ENCODE results near the gene COA1.

Gene COA1

GRCh38 chr7:43618073-43618472 lies 111.2 kb downstream of the COA1 start:
- H3K79me2 ChIP-seq (ENCODE audit: control insufficient read depth, low read length), result peaks cover 94% of the 10 kb centered on the region
- H3K4me1 ChIP-seq (ENCODE audit: control insufficient read depth, low read length), result peaks cover 57% of the 10 kb centered on the region
- TF ChIP-seq, protein P1, sequence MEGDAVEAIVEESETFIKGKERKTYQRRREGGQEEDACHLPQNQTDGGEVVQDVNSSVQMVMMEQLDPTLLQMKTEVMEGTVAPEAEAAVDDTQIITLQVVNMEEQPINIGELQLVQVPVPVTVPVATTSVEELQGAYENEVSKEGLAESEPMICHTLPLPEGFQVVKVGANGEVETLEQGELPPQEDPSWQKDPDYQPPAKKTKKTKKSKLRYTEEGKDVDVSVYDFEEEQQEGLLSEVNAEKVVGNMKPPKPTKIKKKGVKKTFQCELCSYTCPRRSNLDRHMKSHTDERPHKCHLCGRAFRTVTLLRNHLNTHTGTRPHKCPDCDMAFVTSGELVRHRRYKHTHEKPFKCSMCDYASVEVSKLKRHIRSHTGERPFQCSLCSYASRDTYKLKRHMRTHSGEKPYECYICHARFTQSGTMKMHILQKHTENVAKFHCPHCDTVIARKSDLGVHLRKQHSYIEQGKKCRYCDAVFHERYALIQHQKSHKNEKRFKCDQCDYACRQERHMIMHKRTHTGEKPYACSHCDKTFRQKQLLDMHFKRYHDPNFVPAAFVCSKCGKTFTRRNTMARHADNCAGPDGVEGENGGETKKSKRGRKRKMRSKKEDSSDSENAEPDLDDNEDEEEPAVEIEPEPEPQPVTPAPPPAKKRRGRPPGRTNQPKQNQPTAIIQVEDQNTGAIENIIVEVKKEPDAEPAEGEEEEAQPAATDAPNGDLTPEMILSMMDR (IDR thresholded peaks at IDR 0.05; ENCODE audit: low read depth, low read length, poor library complexity, severe bottlenecking), result no peak
- no peak for TF ChIP-seq EZH2phosphoT487 (IDR thresholded peaks at IDR 0.05; ENCODE audit: borderline replicate concordance, low read length)
- H3K36me3 ChIP-seq (ENCODE audit: control insufficient read depth, low read length), result peaks cover 91% of the 10 kb centered on the region
- no peaks in the 10 kb centered on the region for H3K9me3 ChIP-seq (ENCODE audit: control insufficient read depth, insufficient read depth, low read length)
- peaks cover 9% of the 10 kb centered on the region; the same call in 1 of the 2 replicates for H3F3A ChIP-seq (ENCODE audit: control insufficient read depth, insufficient read depth)
- no peaks in the 10 kb centered on the region for H3K9me2 ChIP-seq (replicated peaks; ENCODE audit: control insufficient read depth, low read length)
- H3K27ac ChIP-seq (ENCODE audit: low read depth, low read length), result no peak overlapping the region
- no peak overlapping the region for H3K4me3 ChIP-seq (ENCODE audit: low read length)
- no peak overlapping the region for H3K4me2 ChIP-seq (ENCODE audit: low read length)
- no peaks in the 10 kb centered on the region for H3K27me3 ChIP-seq (ENCODE audit: control insufficient read depth, low read length)
- H4K20me1 ChIP-seq (ENCODE audit: control insufficient read depth, insufficient read depth, low read depth, low read length), result 0 out of 2 replicates have a peak, but pooled peaks cover 5% of the 10 kb centered on the region

- peaks cover 94% of the 10 kb centered on the region for H3K79me2 ChIP-seq (ENCODE audit: control insufficient read depth, low read length)
- no peak overlapping the region for H3K4me3 ChIP-seq (ENCODE audit: low read length)
- peaks cover 92% of the 10 kb centered on the region for H3K36me3 ChIP-seq (ENCODE audit: control insufficient read depth, low read length)
- TF ChIP-seq EZH2phosphoT487 (IDR thresholded peaks at IDR 0.05; ENCODE audit: borderline replicate concordance, low read length), result no peak
- TF ChIP-seq, protein P1 (IDR thresholded peaks at IDR 0.05; ENCODE audit: low read depth, low read length, poor library complexity, severe bottlenecking), result no peak
- peaks cover 9% of the 10 kb centered on the region; the same call in 1 of the 2 replicates for H3F3A ChIP-seq (ENCODE audit: control insufficient read depth, insufficient read depth)
- H3K4me2 ChIP-seq (ENCODE audit: low read length), result no peak overlapping the region
- no peaks in the 10 kb centered on the region for H3K27me3 ChIP-seq (ENCODE audit: control insufficient read depth, low read length)
- H3K4me1 ChIP-seq (ENCODE audit: control insufficient read depth, low read length), result peaks cover 57% of the 10 kb centered on the region
- H3K9me2 ChIP-seq (replicated peaks; ENCODE audit: control insufficient read depth, low read length), result no peaks in the 10 kb centered on the region
- peaks cover 7% of the 10 kb centered on the region; the same call in 1 of the 2 replicates for H4K20me1 ChIP-seq (ENCODE audit: control insufficient read depth, insufficient read depth, low read depth, low read length)
- H3K27ac ChIP-seq (ENCODE audit: low read depth, low read length), result no peak overlapping the region
- H3K9me3 ChIP-seq (ENCODE audit: control insufficient read depth, insufficient read depth, low read length), result no peaks in the 10 kb centered on the region
Observed at GRCh38 chr7:43616977-43617376, 112.3 kb downstream of the COA1 start.

DNA sequence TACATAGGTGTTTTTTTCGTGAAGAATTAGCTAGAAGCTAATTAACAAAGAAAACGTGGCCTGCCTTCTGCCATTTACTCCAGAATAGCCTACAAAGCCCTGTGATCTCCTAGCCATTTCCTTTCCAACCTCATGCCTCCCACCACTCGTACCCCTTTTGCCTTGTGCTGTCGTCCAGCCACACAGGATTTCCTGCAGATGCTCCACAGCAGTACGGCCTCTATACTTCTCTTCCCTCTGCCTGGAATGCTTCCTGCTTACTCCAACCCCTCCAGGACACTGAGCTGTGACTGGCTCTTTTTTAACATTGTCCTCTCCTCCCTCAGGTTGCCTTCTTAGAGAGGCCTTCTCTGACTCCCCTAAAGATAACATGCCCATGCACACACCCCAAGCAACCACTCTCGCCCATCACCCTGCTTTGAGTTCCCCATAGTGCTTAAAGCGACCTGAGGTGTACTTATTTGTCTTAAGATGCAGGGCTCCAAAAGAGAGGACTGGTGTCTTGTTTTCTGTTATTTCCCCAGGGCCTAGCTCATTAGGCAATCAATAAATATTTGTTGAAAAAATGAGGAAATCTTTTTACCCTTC lies 113.7 kb downstream of the COA1 start:
- Histone ChIP-seq H3K9me3 (ENCODE audit: control insufficient read depth, insufficient read depth, low read length) (no peaks in the 10 kb centered on the region), H3K9me2 (replicated peaks; ENCODE audit: control insufficient read depth, low read length) (no peaks in the 10 kb centered on the region), H3F3A (ENCODE audit: control insufficient read depth, insufficient read depth) (peaks cover 9% of the 10 kb centered on the region; the same call in 1 of the 2 replicates), H3K4me3 (ENCODE audit: low read length) (no peak overlapping the region), H3K36me3 (ENCODE audit: control insufficient read depth, low read length) (peaks cover 93% of the 10 kb centered on the region), H3K27ac (ENCODE audit: low read depth, low read length) (no peak overlapping the region), H3K4me1 (ENCODE audit: control insufficient read depth, low read length) (peaks cover 52% of the 10 kb centered on the region), H4K20me1 (ENCODE audit: control insufficient read depth, insufficient read depth, low read depth, low read length) (peaks cover 14% of the 10 kb centered on the region; the same call in 1 of the 2 replicates), H3K79me2 (ENCODE audit: control insufficient read depth, low read length) (peaks cover 94% of the 10 kb centered on the region), H3K4me2 (ENCODE audit: low read length) (no peak overlapping the region), H3K27me3 (ENCODE audit: control insufficient read depth, low read length) (no peaks in the 10 kb centered on the region)
- no peak for TF ChIP-seq EZH2phosphoT487 (IDR thresholded peaks at IDR 0.05; ENCODE audit: borderline replicate concordance, low read length)
- TF ChIP-seq, protein P1 (IDR thresholded peaks at IDR 0.05; ENCODE audit: low read depth, low read length, poor library complexity, severe bottlenecking), result no peak
